ENCODE results near the gene FLT1.

GRCh38 chr13:28329395-28330158, 165.4 kb downstream of the FLT1 start:
- TF ChIP-seq, protein P1, sequence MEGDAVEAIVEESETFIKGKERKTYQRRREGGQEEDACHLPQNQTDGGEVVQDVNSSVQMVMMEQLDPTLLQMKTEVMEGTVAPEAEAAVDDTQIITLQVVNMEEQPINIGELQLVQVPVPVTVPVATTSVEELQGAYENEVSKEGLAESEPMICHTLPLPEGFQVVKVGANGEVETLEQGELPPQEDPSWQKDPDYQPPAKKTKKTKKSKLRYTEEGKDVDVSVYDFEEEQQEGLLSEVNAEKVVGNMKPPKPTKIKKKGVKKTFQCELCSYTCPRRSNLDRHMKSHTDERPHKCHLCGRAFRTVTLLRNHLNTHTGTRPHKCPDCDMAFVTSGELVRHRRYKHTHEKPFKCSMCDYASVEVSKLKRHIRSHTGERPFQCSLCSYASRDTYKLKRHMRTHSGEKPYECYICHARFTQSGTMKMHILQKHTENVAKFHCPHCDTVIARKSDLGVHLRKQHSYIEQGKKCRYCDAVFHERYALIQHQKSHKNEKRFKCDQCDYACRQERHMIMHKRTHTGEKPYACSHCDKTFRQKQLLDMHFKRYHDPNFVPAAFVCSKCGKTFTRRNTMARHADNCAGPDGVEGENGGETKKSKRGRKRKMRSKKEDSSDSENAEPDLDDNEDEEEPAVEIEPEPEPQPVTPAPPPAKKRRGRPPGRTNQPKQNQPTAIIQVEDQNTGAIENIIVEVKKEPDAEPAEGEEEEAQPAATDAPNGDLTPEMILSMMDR (IDR thresholded peaks at IDR 0.05), result no peak
- TF ChIP-seq EP300 (IDR thresholded peaks at IDR 0.05), result no peak
